Measurements from ENCODE around the gene IFNGR2.

Gene IFNGR2

GRCh38 chr21:33430858-33431257 lies 27.6 kb downstream of the IFNGR2 start:
- TF ChIP-seq CTCF (IDR thresholded peaks at IDR 0.05; ENCODE audit: insufficient read depth, missing control alignments): no peak
- FAIRE-seq: no peak
- DNase-seq (ENCODE audit: insufficient read length, low spot score): no peak

GRCh38 chr21:33432496-33432895 lies 29.3 kb downstream of the IFNGR2 start:
- DNase-seq (ENCODE audit: insufficient read length, low spot score) (no peak), FAIRE-seq (no peak)
- no peak for TF ChIP-seq CTCF (IDR thresholded peaks at IDR 0.05; ENCODE audit: insufficient read depth, missing control alignments)

- DNase-seq (ENCODE audit: insufficient read length, low spot score) (no peak), FAIRE-seq (no peak)
- TF ChIP-seq CTCF (IDR thresholded peaks at IDR 0.05; ENCODE audit: insufficient read depth, missing control alignments): no peak
Observed at GRCh38 chr21:33433001-33433400, 29.8 kb downstream of the IFNGR2 start.

GRCh38 chr21:33433425-33434114 lies 30.4 kb downstream of the IFNGR2 start:
- DNase-seq (ENCODE audit: insufficient read length, low spot score) (no peak), FAIRE-seq (no peak)
- no peak for TF ChIP-seq CTCF (IDR thresholded peaks at IDR 0.05; ENCODE audit: insufficient read depth, missing control alignments)

GRCh38 chr21:33434770-33435360 lies 31.7 kb downstream of the IFNGR2 start:
- FAIRE-seq (no peak), DNase-seq (ENCODE audit: insufficient read length, low spot score) (no peak)
- TF ChIP-seq CTCF (IDR thresholded peaks at IDR 0.05; ENCODE audit: insufficient read depth, missing control alignments): no peak

- no peak for DNase-seq (ENCODE audit: insufficient read length, low spot score)
- TF ChIP-seq CTCF (IDR thresholded peaks at IDR 0.05; ENCODE audit: insufficient read depth, missing control alignments): no peak
- no peak for FAIRE-seq
Observed at GRCh38 chr21:33437140-33437539, 33.9 kb downstream of the IFNGR2 start.

Measured in D721Med (cell line).